Ascending aorta (tissue), 2 donors: ENCODE data around the gene APP. TPM values are rescaled to one million over a fixed set of nuclear protein-coding genes. Genes with fewer than 3 reads are reported as not detected.

Source experiments
- DNase-seq, 2 donors: peaks; one replicate each; pipeline ENCODE4 v3.0.0-alpha.2; 2019; ENCODE audit warnings: low spot score in 2 of 2
- H3K27ac ChIP-seq, 2 donors: fragments of 200-600 bp; sonication (generic); one replicate each; pipeline ENCODE4 v1.5.1; 2016 to 2017; ENCODE audit warnings: mild to moderate bottlenecking in 1 of 2
- H3K27me3 ChIP-seq: fragments of 200-600 bp; sonication (generic); one replicate; pipeline ENCODE4 v1.5.1; 2017
- H3K36me3 ChIP-seq, 2 donors: fragments of 200-600 bp; sonication (generic); one replicate each; pipeline ENCODE4 v1.5.1; 2016
- H3K4me1 ChIP-seq, 2 donors: fragments of 200-600 bp; sonication (generic); one replicate each; pipeline ENCODE4 v1.5.1; 2016 to 2017; ENCODE audit warnings: mild to moderate bottlenecking in 1 of 2
- H3K4me3 ChIP-seq, 2 donors: fragments of 200-600 bp; sonication (generic); one replicate each; pipeline ENCODE4 v1.5.1; 2016 to 2017; ENCODE audit warnings: mild to moderate bottlenecking in 1 of 2
- H3K9me3 ChIP-seq, 2 donors: fragments of 200-600 bp; sonication (generic); one replicate each; pipeline ENCODE4 v1.5.1; 2016
- intact Hi-C: fragments of 100-400 bp; cut with DNase I; formaldehyde crosslinking; loops from one replicate; pipeline ENCODE4 v1.15.1; 2023
- total RNA-seq: library from RNA; depleted of rRNA; stranded (reverse); fragments of >200 nt; gene quantifications from one replicate; pipeline ENCODE4 v1.1.0, GENCODE V29; 2016
- TF ChIP-seq, protein P1 (sequence below), 3 experiments: fragments of 200-600 bp in 2 of 3; fragments of 450-650 bp in 1 of 3; sonication (generic) in 2 of 3; IDR thresholded peaks; one replicate each; pipeline ENCODE4 v1.5.1; 2016 to 2019; ENCODE audit warnings: antibody characterized with exemption in 3 of 3, mild to moderate bottlenecking in 1 of 3, moderate library complexity in 1 of 3

APP gene
- total RNA-seq, 1 donor from 2014 or later = 350 TPM

GRCh38 chr21:25862596-25862995 is 308.0 kb downstream of the APP start:
- H3K4me1 ChIP-seq = no peaks in the 10 kb centered on the region
- H3K27ac ChIP-seq = no peak overlapping the region
- H3K9me3 ChIP-seq = no peaks in the 10 kb centered on the region
- H3K27me3 ChIP-seq = no peaks in the 10 kb centered on the region
- TF ChIP-seq, protein P1, sequence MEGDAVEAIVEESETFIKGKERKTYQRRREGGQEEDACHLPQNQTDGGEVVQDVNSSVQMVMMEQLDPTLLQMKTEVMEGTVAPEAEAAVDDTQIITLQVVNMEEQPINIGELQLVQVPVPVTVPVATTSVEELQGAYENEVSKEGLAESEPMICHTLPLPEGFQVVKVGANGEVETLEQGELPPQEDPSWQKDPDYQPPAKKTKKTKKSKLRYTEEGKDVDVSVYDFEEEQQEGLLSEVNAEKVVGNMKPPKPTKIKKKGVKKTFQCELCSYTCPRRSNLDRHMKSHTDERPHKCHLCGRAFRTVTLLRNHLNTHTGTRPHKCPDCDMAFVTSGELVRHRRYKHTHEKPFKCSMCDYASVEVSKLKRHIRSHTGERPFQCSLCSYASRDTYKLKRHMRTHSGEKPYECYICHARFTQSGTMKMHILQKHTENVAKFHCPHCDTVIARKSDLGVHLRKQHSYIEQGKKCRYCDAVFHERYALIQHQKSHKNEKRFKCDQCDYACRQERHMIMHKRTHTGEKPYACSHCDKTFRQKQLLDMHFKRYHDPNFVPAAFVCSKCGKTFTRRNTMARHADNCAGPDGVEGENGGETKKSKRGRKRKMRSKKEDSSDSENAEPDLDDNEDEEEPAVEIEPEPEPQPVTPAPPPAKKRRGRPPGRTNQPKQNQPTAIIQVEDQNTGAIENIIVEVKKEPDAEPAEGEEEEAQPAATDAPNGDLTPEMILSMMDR (IDR thresholded peaks at IDR 0.05) = peak in 2 of 3 experiments; percentile 25 to 33
- H3K4me3 ChIP-seq = no peak overlapping the region
- no peaks in the 10 kb centered on the region for H3K36me3 ChIP-seq
- no peak for DNase-seq
- intact Hi-C loops = no loop called here

DNA sequence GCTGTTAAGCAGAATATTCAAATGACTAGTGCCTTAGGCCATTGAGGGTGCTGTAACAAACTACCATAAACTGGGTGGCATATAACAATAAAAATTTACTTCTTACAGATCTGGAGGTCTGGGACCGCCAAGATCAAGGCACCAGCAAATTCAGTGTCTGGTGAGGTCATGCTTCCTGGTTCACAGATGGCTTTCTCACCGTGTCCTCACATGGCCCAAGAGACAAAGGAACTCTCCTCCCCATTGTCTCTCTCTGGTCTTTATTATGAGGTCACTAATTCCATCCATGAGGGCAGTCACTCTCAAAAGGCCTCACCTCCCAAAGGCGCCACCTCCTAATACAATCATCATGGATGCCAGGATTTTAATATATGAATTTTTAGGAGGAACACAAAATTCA is 308.5 kb downstream of the APP start:
- TF ChIP-seq, protein P1 (IDR thresholded peaks at IDR 0.05) = no peak
- Histone ChIP-seq H3K4me1 (no peaks in the 10 kb centered on the region), H3K27ac (no peak overlapping the region), H3K9me3 (no peaks in the 10 kb centered on the region), H3K36me3 (no peaks in the 10 kb centered on the region), H3K27me3 (no peaks in the 10 kb centered on the region), H3K4me3 (no peak overlapping the region)
- no peak for DNase-seq
- intact Hi-C loops = no loop called here

DNA sequence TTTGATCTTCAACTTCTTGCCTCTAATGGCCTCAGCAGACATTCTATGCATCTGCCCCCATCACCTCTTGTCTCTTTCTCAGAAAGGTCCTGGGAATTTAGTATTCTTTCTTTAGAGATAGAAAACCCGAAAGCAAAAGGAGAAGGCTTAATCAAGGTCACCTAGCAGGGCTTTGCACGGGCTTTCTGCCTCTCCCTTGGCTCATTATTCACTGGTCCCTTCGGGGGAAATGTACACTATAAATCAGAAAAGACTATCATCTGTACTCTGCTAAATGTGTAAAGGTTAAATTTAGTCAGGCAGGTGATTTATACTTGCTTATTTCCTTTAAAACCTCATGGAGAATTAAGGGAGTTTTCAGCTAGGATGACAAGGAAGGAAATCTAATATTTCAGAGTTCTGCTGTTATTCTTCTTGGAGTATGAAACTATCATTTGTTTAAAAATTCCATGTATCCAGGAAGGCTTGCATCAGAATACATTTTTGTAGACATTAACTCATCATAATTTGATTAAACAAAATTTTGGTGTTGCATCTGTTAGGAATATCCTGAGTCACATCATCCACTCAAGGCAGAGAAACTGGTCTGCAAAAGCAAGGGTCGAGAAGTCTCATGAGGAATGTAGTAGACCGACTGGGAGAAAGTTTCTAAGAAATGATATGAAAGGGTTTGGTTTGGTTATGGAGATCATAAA is 311.2 kb downstream of the APP start:
- Histone ChIP-seq H3K9me3 (no peaks in the 10 kb centered on the region), H3K4me1 (no peaks in the 10 kb centered on the region), H3K4me3 (no peak overlapping the region), H3K27ac (no peak overlapping the region), H3K27me3 (no peaks in the 10 kb centered on the region), H3K36me3 (no peaks in the 10 kb centered on the region)
- intact Hi-C loops = no loop called here
- no peak for DNase-seq
- TF ChIP-seq, protein P1 (IDR thresholded peaks at IDR 0.05) = no peak

GRCh38 chr21:25858325-25858724 is 312.2 kb downstream of the APP start:
- no peak for DNase-seq
- TF ChIP-seq, protein P1 (IDR thresholded peaks at IDR 0.05) = no peak
- Histone ChIP-seq H3K9me3 (no peaks in the 10 kb centered on the region), H3K4me3 (no peak overlapping the region), H3K36me3 (no peaks in the 10 kb centered on the region), H3K27ac (no peak overlapping the region), H3K4me1 (no peaks in the 10 kb centered on the region), H3K27me3 (no peaks in the 10 kb centered on the region)
- intact Hi-C loops = no loop called here

DNA sequence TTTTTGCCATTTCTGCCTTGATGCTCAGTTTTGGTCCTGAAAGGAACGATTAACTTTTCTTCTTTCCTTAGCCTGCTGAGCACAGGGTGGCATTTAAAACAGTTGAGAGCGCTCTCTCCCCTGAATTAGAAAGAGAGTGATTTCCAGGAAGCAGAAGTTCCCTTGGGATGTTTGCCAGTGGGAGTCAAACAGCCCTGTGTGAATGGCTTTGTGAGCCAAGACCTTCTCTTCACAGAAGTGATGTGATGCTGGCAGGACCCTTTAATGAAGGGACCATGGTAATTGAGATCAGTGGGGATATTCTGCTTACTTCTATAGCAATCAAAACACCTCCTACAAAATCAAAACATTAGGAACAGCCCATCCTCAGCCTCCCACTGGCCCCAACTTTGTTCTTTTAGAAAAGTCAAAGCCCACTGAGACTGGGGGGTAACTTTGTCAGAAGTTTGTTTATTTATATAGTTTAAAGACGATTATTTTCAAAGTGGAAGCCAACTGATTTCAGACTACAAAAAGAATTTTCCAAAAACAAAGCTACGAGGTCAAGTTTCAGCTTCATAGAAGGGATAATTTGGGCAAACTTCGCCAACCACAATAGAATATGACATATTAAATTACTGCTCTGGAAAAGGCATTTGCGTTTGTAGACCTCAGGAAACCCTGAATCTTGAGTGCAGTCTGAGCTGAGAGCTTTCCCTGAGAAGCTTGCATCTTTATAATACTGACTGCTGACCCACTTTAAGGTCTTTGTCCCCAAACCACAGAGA is 313.1 kb downstream of the APP start:
- intact Hi-C loops = no loop called here

More for the DNA sequence above, 313.1 kb downstream of the APP start:
- Histone ChIP-seq H3K27me3 (no peaks in the 10 kb centered on the region), H3K4me1 (no peaks in the 10 kb centered on the region), H3K4me3 (no peak overlapping the region), H3K27ac (no peak overlapping the region), H3K36me3 (no peaks in the 10 kb centered on the region), H3K9me3 (no peaks in the 10 kb centered on the region)
- TF ChIP-seq, protein P1 (IDR thresholded peaks at IDR 0.05) = no peak
- no peak for DNase-seq
